ENCODE data around the gene NFIA.

Gene NFIA

DNA sequence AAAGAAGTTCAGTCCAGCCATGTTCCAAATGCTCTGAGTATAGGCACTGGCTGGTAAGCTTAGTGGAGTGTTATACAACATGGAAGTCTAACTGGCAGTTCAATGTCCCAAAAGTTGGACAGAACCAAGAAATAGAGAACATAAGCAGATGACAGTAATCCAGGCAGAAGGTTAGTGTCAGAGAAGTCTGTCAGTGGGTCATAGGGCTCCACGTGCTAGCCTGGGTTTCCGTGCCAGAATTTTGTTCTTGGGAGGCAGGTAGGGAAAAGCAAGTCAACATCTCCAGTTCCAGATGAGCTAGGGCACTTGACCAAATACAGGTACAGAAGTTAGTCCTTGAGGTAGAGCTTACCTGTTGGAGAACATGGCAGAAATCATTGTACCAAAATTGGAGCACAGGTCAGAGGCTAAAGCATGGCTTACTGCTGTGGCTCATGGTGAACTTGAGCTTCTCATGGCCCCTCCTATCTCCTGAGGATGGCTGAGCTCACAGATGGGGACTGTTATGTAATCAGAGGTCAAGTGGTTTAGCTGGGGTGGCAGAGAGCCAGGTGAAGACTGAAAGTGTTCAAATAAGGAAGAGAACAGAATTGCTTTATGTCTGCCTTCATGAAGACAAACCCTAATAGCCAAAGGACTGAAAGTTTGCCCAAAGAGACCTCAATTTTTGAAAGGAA lies 170.8 kb downstream of the NFIA start:
- H3K27me3 Mint-ChIP-seq: peaks cover 6% of the 10 kb centered on the region
- H3K4me3 Mint-ChIP-seq: no peak overlapping the region
- no peaks in the 10 kb centered on the region for H3K9me3 Mint-ChIP-seq
- H3K27ac Mint-ChIP-seq: no peak overlapping the region
- no peaks in the 10 kb centered on the region for H3K36me3 Mint-ChIP-seq
- H3K4me1 Mint-ChIP-seq: no peaks in the 10 kb centered on the region
- CTCF ChIA-PET: interaction anchor here (0.5 kb wide), 1 partner anchor 286 kb away, joined by 3 read pairs; no protein-coding TSS in a partner anchor
- no peak for DNase-seq

DNA sequence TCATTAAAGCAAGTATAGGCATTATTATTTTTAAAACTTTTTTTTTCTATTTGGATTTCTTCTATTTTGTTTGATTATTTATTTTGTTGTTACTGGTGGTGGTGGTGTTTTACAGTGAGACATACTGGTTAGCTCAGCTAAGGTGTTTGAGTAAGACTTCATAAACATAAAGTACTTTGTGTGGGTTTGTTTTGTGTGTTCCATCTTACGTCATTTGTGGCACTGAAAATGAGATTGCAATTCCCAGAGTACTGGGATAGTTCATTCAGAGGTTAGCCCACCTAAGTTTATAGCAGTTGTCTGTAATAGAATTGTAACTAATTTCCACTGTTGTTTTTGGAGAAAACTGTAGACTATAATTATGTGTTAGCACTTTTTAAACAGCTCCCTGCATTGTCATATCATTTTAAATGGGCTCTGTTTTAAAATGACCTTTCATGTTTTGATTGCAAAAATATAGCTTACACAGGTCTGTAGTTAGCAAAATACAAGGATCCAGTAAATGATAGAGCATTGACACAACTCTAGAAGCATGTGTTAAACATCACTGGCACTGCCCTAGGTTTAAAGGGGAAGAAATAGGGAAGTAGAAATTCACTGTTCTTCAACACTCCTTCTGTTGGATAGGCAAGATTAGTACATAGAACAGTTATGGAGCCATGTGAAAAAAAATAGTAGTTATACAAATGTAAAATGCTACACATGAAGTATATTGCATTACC lies 171.7 kb downstream of the NFIA start:
- CTCF ChIA-PET: no interaction called here

DNA sequence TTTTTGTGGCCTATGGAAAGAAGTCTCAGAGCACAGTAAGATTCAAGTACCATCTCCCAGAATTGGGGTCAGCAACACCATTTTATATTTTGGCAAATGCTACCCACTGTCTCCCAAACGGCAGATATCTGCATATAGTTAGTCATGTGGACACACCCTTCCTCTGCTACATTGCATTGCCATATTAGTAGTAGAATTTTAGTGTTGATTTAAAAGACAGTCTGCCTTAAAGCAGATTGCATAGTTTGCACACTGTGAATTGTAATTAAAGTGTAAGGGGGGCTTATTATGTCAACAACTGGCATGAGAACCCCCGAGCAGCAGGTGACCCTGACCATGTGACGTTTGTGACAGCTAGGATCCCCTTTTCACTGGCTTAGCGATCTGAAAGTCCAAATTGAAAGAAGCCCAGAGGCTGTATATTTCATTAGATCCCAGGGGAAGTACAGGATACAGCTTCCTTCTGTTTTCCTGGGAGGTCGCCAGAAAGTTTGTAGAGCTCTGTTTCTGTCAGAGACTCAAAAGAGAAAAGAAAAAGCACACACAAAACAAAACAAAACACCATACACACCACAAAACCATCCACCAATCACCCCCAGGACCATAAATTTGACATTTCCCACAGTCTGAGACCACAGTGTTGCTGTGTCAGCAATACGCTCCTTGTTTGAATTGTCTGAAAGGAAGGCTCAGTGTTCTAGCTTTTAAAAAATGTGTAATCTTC lies 172.4 kb downstream of the NFIA start:
- H3K4me1 Mint-ChIP-seq: no peaks in the 10 kb centered on the region
- CTCF ChIA-PET: no interaction called here
- H3K27ac Mint-ChIP-seq: no peak overlapping the region
- peaks cover 6% of the 10 kb centered on the region for H3K27me3 Mint-ChIP-seq
- DNase-seq: no peak
- no peak overlapping the region for H3K4me3 Mint-ChIP-seq
- H3K36me3 Mint-ChIP-seq: no peaks in the 10 kb centered on the region
- H3K9me3 Mint-ChIP-seq: no peaks in the 10 kb centered on the region

More for the DNA sequence above, 171.7 kb downstream of the NFIA start:
- H3K4me1 Mint-ChIP-seq: no peaks in the 10 kb centered on the region
- DNase-seq: no peak
- H3K36me3 Mint-ChIP-seq: no peaks in the 10 kb centered on the region
- peaks cover 6% of the 10 kb centered on the region for H3K27me3 Mint-ChIP-seq
- H3K4me3 Mint-ChIP-seq: no peak overlapping the region
- no peaks in the 10 kb centered on the region for H3K9me3 Mint-ChIP-seq
- no peak overlapping the region for H3K27ac Mint-ChIP-seq

GRCh38 chr1:61255358-61255703 lies 173.0 kb downstream of the NFIA start:
- no peak overlapping the region for H3K4me3 Mint-ChIP-seq
- CTCF ChIA-PET: no interaction called here
- H3K4me1 Mint-ChIP-seq: no peaks in the 10 kb centered on the region
- no peaks in the 10 kb centered on the region for H3K36me3 Mint-ChIP-seq
- no peak for DNase-seq
- no peaks in the 10 kb centered on the region for H3K9me3 Mint-ChIP-seq
- H3K27me3 Mint-ChIP-seq: peaks cover 6% of the 10 kb centered on the region
- H3K27ac Mint-ChIP-seq: no peak overlapping the region

DNA sequence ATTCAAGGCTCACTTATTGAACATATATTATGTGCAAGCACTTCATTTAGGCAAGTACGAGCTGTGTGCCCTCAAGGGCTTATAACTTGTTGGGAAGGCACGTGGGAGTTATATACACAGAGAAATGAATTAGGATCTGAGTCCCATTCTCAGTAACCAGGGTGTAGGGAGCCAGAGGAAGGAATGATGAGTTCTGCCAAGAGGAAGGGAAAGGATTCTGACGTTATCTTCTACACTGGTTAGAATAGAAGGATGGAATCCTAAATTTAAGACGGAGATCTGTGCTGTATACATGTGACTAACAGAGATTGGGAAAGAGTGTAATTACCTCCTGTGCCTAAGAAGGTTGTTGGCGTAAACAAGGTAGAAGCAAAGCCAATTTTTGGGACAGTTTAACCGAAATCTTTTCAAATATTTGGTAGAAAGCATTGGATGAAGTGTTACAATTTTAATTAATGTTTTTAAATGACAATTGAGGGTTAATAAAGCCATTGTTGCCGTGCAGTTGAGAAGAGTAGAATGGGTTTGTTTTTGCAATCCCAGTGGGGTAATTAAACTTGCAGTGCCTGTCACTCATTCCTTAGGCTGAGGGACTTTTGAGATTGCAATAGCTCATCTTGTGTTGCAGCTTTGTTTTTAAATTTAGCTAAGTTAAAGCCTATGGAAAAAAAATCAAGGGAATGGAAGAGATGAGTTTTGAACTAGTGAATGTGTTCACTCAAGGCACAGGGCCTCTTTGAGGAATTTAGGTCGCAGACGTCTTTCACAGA lies 177.2 kb downstream of the NFIA start:
- Mint-ChIP-seq H3K4me1 (no peaks in the 10 kb centered on the region), H3K9me3 (no peaks in the 10 kb centered on the region), H3K4me3 (no peak overlapping the region), H3K36me3 (no peaks in the 10 kb centered on the region), H3K27ac (no peak overlapping the region), H3K27me3 (no peaks in the 10 kb centered on the region)
- no peak for DNase-seq
- CTCF ChIA-PET: no interaction called here

GRCh38 chr1:61260171-61260570 lies 177.8 kb downstream of the NFIA start:
- Mint-ChIP-seq H3K27ac (no peak overlapping the region), H3K36me3 (no peaks in the 10 kb centered on the region), H3K27me3 (no peaks in the 10 kb centered on the region), H3K4me3 (no peak overlapping the region), H3K4me1 (no peaks in the 10 kb centered on the region), H3K9me3 (no peaks in the 10 kb centered on the region)
- no peak for DNase-seq
- CTCF ChIA-PET: no interaction called here

DNA sequence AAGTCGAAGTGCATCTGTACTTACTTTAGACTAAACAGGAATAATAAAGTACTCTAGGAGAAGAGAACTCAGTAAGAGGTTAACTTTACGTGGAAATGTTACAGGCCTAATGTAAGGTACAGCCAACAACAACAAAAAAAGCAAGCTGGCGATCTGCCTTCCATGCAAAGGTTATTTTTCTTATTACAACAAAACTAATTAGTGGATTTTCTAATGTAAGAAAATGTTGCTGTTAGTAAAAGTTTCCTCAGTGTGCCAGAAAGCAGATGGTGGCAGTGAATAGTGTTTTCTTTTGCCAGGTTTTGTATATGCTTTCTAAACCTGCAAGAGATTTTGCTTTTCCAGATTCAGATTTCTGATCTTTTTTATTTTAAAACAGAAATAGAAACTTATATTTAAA lies 179.2 kb downstream of the NFIA start:
- DNase-seq: no peak
- H3K4me3 Mint-ChIP-seq: no peak overlapping the region
- CTCF ChIA-PET: no interaction called here
- H3K27ac Mint-ChIP-seq: no peak overlapping the region
- H3K27me3 Mint-ChIP-seq: no peaks in the 10 kb centered on the region
- H3K9me3 Mint-ChIP-seq: no peaks in the 10 kb centered on the region
- no peaks in the 10 kb centered on the region for H3K36me3 Mint-ChIP-seq
- H3K4me1 Mint-ChIP-seq: no peaks in the 10 kb centered on the region

- CTCF ChIA-PET: interaction anchor here (0.8 kb wide), 1 partner anchor 15 kb away, joined by 4 read pairs; no protein-coding TSS in a partner anchor
- Mint-ChIP-seq H3K36me3 (no peaks in the 10 kb centered on the region), H3K27me3 (no peaks in the 10 kb centered on the region), H3K4me3 (no peak overlapping the region), H3K27ac (no peak overlapping the region), H3K9me3 (no peaks in the 10 kb centered on the region), H3K4me1 (no peaks in the 10 kb centered on the region)
- no peak for DNase-seq
Observed at GRCh38 chr1:61263905-61264824, 181.8 kb downstream of the NFIA start.

DNA sequence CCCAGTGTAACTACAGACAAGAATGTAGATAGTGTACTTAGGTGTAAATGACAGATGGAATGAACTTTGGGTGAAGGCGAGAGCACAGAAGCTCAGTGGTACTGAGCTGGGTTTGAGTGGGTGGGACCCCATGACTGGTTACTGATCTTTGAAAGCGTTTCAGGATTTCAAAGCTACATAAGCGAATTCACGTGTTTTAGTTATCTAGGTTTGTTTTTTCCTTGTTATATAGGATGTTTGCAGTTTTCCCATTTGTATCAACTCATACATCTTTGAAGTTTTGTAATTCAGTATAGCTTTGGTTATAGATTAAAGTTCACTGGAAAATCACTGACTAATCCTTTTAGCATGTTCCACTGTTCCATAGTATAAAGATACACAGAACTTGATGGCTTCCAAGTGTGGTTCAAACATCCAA lies 182.5 kb downstream of the NFIA start:
- Mint-ChIP-seq H3K27me3 (no peaks in the 10 kb centered on the region), H3K36me3 (no peaks in the 10 kb centered on the region), H3K4me3 (no peak overlapping the region), H3K27ac (no peak overlapping the region), H3K4me1 (no peaks in the 10 kb centered on the region), H3K9me3 (no peaks in the 10 kb centered on the region)
- DNase-seq: no peak
- CTCF ChIA-PET: no interaction called here

GRCh38 chr1:61265665-61266064 lies 183.3 kb downstream of the NFIA start:
- CTCF ChIA-PET: no interaction called here
- Mint-ChIP-seq H3K4me1 (no peaks in the 10 kb centered on the region), H3K4me3 (no peak overlapping the region), H3K36me3 (no peaks in the 10 kb centered on the region), H3K9me3 (no peaks in the 10 kb centered on the region), H3K27ac (no peak overlapping the region), H3K27me3 (no peaks in the 10 kb centered on the region)
- no peak for DNase-seq

GRCh38 chr1:61266738-61267137 lies 184.4 kb downstream of the NFIA start:
- CTCF ChIA-PET: no interaction called here
- H3K27me3 Mint-ChIP-seq: no peaks in the 10 kb centered on the region
- no peaks in the 10 kb centered on the region for H3K4me1 Mint-ChIP-seq
- no peaks in the 10 kb centered on the region for H3K9me3 Mint-ChIP-seq
- H3K4me3 Mint-ChIP-seq: no peak overlapping the region
- no peak overlapping the region for H3K27ac Mint-ChIP-seq
- DNase-seq: no peak
- H3K36me3 Mint-ChIP-seq: no peaks in the 10 kb centered on the region

GRCh38 chr1:61268546-61269240 lies 186.3 kb downstream of the NFIA start:
- H3K4me1 Mint-ChIP-seq: no peaks in the 10 kb centered on the region
- H3K9me3 Mint-ChIP-seq: no peaks in the 10 kb centered on the region
- H3K27me3 Mint-ChIP-seq: no peaks in the 10 kb centered on the region
- no peak for DNase-seq
- CTCF ChIA-PET: no interaction called here
- H3K4me3 Mint-ChIP-seq: no peak overlapping the region
- H3K27ac Mint-ChIP-seq: no peak overlapping the region
- no peaks in the 10 kb centered on the region for H3K36me3 Mint-ChIP-seq

DNA sequence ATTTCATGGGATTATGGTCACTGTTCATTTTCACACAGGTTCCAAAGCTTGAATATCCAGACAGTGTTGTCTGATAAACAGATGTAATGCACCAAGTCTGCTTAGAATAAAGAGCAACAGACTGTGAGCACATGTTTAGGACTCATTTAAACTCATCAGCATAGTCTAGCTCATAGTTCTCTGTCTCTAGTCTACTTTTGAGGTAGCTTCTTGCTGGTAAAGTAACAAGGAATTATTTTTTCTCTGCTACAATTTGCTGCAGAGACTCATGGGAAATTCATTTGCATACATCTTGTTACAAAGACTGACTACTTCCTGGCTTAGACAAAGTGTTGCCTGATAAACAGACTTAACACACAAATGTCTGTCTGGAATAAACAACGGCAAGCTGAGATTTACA lies 187.2 kb downstream of the NFIA start:
- H3K36me3 Mint-ChIP-seq: no peaks in the 10 kb centered on the region
- no peaks in the 10 kb centered on the region for H3K27me3 Mint-ChIP-seq
- no peaks in the 10 kb centered on the region for H3K9me3 Mint-ChIP-seq
- no peak overlapping the region for H3K4me3 Mint-ChIP-seq
- H3K27ac Mint-ChIP-seq: no peak overlapping the region
- no peak for DNase-seq
- CTCF ChIA-PET: no interaction called here
- H3K4me1 Mint-ChIP-seq: no peaks in the 10 kb centered on the region

Data from activated naive CD4-positive, alpha-beta T cell treated with anti-CD3 and anti-CD28 coated beads, Interleukin-2, amount 10 ng/mL, durations not matched to agents 7 days and 5 days (primary cell).